ENCODE measurements around the gene PDE11A. TPM values are rescaled to one million over a fixed set of nuclear protein-coding genes. Genes with fewer than 3 reads are reported as not detected.

PDE11A gene
- total and polyA plus RNA-seq, 2 of the 8 experiments (the other 6 are each of a cell fraction or from before 2014, with no cell fraction given), result 0.19 to 0.23 TPM

DNA sequence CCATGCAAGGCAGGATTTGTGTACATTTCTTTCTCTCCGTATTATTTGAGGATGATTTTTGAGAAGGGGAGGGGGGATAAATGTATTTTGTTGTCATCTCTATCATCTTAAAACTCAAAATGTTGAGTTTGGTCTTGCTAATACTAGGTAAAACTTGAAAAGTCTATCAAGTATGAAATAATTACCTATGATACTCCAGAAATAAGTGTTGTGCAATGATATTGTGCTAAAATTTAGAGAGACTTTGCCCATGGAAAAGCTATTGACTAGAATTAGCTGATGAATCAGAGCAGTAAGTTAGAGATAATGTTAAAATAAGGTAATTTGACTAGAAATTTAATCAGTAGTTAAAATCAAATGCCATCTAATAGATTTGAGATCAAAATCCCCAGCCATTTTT, 356.1 kb downstream of the PDE11A start:
- CTCF ChIA-PET (ENCODE audit: partially characterized antibody), result interaction anchor here (0.6 to 4.0 kb wide), 7 partner anchors 9 to 518 kb away, joined by 3 to 10 read pairs (median 4); no protein-coding TSS in a partner anchor
- WGBS, 2 experiments (ENCODE audit: extremely low coverage in 1 of 2, insufficient coverage in 1 of 2, insufficient read length in 1 of 2, insufficient replicate concordance in 2 of 2, low coverage in 1 of 2, low lambda C conversion rate in 2 of 2, missing lambda C conversion rate in 1 of 2), result 91% methylated on average over 1 of the region's 1 CpG; no CpG with 5 or more reads in 1 of the 2 experiments

More for the DNA sequence above, 356.1 kb downstream of the PDE11A start:
- Histone ChIP-seq H2BK15ac (ENCODE audit: low read length) (no peak overlapping the region), H3K27me3 (replicated peaks in 1 of 4; ENCODE audit: control insufficient read depth in 3 of 4, extremely low read depth in 1 of 4, insufficient read depth in 3 of 4, low read length in 3 of 4) (peaks cover 0 to 1% (median 0%) of the 10 kb centered on the region in 4 experiments; a peak in 3 of 7 replicates), H3K4me2 (ENCODE audit: insufficient read depth in 1 of 2, low read depth in 2 of 2, low read length in 2 of 2) (no peak overlapping the region), H3K23ac (ENCODE audit: insufficient read length) (no peak overlapping the region), H3K36me3 (ENCODE audit: control insufficient read depth in 2 of 4, insufficient read depth in 4 of 4, low read length in 3 of 4) (no peaks in the 10 kb centered on the region), H2BK5ac (ENCODE audit: low read depth, low read length) (no peak overlapping the region), H2BK12ac (ENCODE audit: low read depth, low read length) (no peak overlapping the region), H3K79me1 (ENCODE audit: low read depth, low read length) (no peaks in the 10 kb centered on the region), H2BK20ac (ENCODE audit: low read length) (no peak overlapping the region), H2AFZ (ENCODE audit: low read length) (no peak overlapping the region), H4K20me1 (replicated peaks in 1 of 2; ENCODE audit: control insufficient read depth in 1 of 2, insufficient read depth in 2 of 2, low read length in 2 of 2) (no peaks in the 10 kb centered on the region), H3K4me1 (replicated peaks in 1 of 4; ENCODE audit: control insufficient read depth in 3 of 4, insufficient read depth in 4 of 4, low read length in 3 of 4) (no peaks in the 10 kb centered on the region), H3K4ac (replicated peaks; ENCODE audit: insufficient read length, low read depth, low read length) (no peak overlapping the region), H3K9me3 (ENCODE audit: insufficient read depth in 2 of 2, low read depth in 1 of 2, low read length in 1 of 2) (no peaks in the 10 kb centered on the region), H3K56ac (replicated peaks; ENCODE audit: insufficient read length, low read depth, low read length) (no peak overlapping the region), H4K91ac (replicated peaks; ENCODE audit: insufficient read length, low read length) (no peak overlapping the region), H3K79me2 (ENCODE audit: control insufficient read depth in 1 of 2, insufficient read depth in 2 of 2, low read length in 2 of 2) (no peaks in the 10 kb centered on the region), H4K5ac (ENCODE audit: insufficient read length, low read depth, low read length) (no peak overlapping the region), H3K9ac (replicated peaks in 1 of 4; ENCODE audit: extremely low read depth in 1 of 4, low read depth in 3 of 4, low read length in 3 of 4) (no peak overlapping the region), H3K27ac (ENCODE audit: low read depth, low read length) (no peak overlapping the region), H3K18ac (ENCODE audit: extremely low read depth, low read length) (no peak overlapping the region), H3K14ac (ENCODE audit: insufficient read length) (no peak overlapping the region), H3K23me2 (ENCODE audit: low read depth, low read length) (no peaks in the 10 kb centered on the region), H2BK120ac (replicated peaks; ENCODE audit: low read depth, low read length) (no peak overlapping the region), H3K4me3 (ENCODE audit: extremely low read depth in 1 of 4, insufficient read depth in 2 of 4, low read depth in 3 of 4, low read length in 4 of 4) (no peak overlapping the region), H2AK5ac (ENCODE audit: low read depth, low read length) (no peak overlapping the region), H4K8ac (ENCODE audit: extremely low read depth, insufficient read depth, low read length) (no peak overlapping the region)
- DNase-seq (ENCODE audit: low read depth in 1 of 2, low spot score in 2 of 2) (no peak), FAIRE-seq (no peak)
- TF ChIP-seq SUZ12 (IDR thresholded peaks at IDR 0.05; ENCODE audit: low read length), result no peak
- POLR2A ChIA-PET (ENCODE audit: partially characterized antibody), result no interaction called here

Data from H1 (cell line).